Coronary artery (tissue), 2 donors: ENCODE measurements around the gene HNRNPU.

Experiments
- DNase-seq: peaks from one replicate; pipeline ENCODE4 v3.0.0-alpha.2; 2017; ENCODE audit warnings: low spot score
- H3K27ac ChIP-seq, 2 donors: fragments of 200-600 bp; sonication (generic); one replicate each; pipeline ENCODE4 v1.5.1; 2016 to 2019
- H3K4me3 ChIP-seq: fragments of 200-600 bp; sonication (generic); 2 replicates; pipeline ENCODE4 v1.5.1; 2016; ENCODE audit warnings: mild to moderate bottlenecking, moderate library complexity
- TF ChIP-seq, protein P1 (sequence below): fragments of 200-600 bp; sonication (generic); IDR thresholded peaks from one replicate; pipeline ENCODE4 v1.5.1; 2019; ENCODE audit warnings: antibody characterized with exemption

HNRNPU gene

DNA sequence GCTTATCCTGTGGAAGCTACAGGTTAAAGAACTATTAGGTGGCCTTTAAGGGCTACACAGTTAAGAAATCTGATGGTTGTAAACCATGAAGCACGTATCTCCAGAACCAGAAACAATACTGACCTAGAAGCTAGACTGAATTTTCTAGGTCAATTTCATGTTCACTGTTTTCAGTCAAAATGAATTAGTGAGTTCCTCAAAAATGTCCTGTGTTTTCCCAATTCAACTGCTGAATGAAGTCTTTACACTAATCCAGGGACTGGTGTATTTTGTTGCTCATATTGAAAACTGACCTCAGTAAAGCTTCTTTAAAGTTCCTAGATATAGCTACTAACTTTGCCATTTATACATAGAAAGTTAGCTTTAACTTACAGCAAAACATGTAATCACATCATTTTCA, 6.0 kb downstream of the HNRNPU start:
- peak overlapping the region in 1 of 2 donors; percentile 4 for H3K27ac ChIP-seq
- H3K4me3 ChIP-seq, result no peak overlapping the region
- no peak for DNase-seq
- TF ChIP-seq, protein P1, sequence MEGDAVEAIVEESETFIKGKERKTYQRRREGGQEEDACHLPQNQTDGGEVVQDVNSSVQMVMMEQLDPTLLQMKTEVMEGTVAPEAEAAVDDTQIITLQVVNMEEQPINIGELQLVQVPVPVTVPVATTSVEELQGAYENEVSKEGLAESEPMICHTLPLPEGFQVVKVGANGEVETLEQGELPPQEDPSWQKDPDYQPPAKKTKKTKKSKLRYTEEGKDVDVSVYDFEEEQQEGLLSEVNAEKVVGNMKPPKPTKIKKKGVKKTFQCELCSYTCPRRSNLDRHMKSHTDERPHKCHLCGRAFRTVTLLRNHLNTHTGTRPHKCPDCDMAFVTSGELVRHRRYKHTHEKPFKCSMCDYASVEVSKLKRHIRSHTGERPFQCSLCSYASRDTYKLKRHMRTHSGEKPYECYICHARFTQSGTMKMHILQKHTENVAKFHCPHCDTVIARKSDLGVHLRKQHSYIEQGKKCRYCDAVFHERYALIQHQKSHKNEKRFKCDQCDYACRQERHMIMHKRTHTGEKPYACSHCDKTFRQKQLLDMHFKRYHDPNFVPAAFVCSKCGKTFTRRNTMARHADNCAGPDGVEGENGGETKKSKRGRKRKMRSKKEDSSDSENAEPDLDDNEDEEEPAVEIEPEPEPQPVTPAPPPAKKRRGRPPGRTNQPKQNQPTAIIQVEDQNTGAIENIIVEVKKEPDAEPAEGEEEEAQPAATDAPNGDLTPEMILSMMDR, result no peak

DNA sequence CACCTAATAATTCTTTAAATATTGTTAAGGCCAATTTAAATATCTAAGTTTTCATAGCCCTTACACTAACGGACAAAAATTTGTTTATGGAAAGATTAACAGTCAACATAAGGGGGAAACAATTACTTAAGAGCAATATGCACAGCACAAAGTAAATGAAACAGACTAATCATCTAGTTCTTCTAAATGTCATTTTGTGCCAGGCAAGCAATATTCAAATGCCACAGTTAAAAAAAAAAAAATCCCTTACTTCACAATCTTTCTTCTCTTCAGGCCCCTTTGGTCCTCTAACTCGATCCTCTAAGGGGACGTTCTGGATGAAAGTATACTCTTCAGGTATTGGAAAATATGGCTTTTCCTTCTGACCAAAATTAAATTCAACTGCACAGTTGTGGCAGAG, 6.6 kb downstream of the HNRNPU start:
- DNase-seq, result no peak
- TF ChIP-seq, protein P1, result no peak
- no peak overlapping the region for H3K4me3 ChIP-seq
- H3K27ac ChIP-seq, result peak overlapping the region in 1 of 2 donors; percentile 4

DNA sequence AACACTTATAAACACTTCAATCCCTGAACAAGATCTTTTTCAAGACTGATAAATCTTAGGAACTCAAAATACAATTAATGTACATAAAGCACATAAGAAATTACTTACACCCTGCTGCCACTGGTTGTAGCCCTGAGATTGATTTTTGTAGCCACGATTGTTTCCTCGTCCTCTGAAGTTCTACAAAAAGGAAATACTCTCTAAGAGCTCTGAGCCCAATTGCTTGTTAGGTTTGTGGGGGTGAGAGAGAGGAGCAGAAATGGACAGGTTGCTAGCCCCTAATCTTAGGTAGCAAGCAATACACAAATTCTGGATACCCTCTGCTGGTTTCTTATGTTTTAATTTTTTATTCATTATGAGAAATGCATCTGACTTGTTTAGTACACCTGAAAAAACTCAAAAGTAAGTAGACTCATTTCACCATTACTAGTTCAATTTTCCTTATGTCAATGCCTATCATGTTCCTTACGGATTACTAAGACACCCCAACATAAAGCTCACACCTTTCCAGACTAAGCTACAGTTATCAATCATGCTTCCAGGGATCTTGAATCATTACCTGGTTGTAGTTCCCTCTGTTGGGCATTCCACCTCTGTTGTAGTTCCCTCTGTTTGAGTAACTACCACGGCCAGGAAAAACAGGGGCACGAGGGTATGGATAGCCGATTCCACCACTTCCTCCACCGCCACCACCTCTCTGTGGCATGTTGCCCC, 9.3 kb downstream of the HNRNPU start:
- DNase-seq, result no peak
- no peak overlapping the region for H3K4me3 ChIP-seq
- H3K27ac ChIP-seq, result no peak overlapping the region
- TF ChIP-seq, protein P1, result no peak

DNA sequence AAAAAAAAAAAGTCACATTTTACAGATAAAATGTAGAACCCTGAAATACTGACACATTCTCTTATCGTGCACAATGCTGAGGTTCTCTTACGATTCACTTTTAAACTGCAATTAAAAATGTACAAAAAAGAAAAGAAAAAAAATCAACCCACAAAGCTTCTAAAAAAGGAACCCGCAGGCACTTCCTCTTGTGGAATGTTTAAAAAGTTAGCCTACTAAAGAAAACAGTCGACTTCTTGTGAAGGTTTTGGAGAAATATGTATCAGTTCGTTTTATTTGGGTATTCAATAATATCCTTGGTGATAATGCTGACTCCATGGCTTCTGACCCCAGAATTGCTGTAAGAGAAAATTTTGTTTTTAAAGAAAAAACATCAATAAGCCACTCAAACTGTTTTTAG, 10.2 kb downstream of the HNRNPU start:
- H3K4me3 ChIP-seq, result no peak overlapping the region
- no peak overlapping the region for H3K27ac ChIP-seq
- TF ChIP-seq, protein P1, result no peak
- DNase-seq, result no peak

DNA sequence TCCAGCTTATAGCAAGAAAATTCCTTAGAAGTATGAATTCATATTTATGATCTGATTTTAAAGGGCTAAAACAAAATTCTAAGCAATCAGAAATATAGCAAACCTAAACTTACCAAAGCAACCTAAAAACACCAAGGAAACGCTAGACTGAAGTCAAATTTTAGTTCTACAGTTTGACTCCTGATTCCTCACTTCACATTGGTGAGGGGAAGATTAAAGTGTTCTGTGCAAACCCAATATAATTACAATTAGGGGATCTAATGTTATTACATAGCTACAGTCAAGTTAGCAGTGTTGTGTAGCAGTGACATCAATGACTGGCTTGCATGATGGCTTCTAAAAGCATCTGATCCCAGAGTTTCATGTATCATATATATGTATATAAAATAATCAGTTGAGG, 11.6 kb downstream of the HNRNPU start:
- Histone ChIP-seq H3K4me3 (no peak overlapping the region), H3K27ac (no peak overlapping the region)
- TF ChIP-seq, protein P1, result no peak
- no peak for DNase-seq

DNA sequence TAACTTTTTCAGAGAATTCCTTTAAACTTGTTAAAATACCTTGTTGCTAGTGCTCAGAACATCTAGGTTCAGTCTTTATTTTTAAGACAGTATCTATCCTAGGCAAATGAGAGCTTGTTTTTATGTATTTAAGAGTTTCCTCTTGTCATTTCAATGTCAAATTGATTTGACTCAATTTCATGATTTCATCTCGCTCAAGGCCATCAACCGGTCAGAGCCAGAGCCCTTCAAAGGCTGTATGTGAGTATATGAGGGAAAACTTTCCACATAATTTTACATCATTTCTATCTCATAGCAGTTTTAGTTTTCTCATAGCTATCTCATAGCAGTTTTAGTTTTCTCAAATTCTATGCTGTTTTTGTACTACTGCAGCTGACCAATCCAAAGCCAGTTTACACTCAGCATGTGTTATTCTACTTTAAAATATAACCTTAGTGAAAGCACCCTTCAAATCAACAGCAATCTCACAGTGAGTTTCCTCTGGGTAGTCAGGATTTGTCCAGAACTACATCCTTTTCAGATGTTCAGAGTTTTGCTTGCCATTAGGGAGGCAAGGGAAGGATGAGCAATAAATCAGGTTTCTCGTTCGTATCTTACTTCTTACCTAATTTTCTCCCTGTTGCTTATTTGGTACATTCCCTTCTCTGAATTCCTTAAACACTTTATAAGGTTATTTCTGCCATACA, 12.7 kb downstream of the HNRNPU start:
- Histone ChIP-seq H3K27ac (no peak overlapping the region), H3K4me3 (no peak overlapping the region)
- no peak for DNase-seq
- TF ChIP-seq, protein P1, result no peak

DNA sequence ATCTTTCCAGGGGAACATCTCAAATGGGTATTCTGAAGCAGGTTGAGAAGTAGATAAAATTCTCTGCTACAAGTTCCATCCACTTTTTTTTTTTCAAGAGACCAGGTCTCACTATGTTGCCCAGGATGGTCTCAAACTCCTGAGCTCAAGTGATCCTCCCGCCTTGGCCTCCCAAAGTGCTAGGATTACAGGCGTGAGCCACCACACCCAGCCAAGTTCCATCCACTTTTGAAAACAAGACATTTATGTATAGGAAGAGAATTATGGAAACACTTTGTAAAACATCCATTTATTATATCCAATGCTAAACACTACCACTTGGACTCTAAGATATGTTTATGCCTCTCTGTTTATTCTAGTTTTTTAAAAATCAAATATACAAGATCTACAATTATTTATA, 13.4 kb downstream of the HNRNPU start:
- no peak for DNase-seq
- TF ChIP-seq, protein P1, result no peak
- Histone ChIP-seq H3K27ac (no peak overlapping the region), H3K4me3 (no peak overlapping the region)
